GM18951 (cell line): Measurements from ENCODE around the gene TBL1X.
"Not testable (repeated sequence)": the region's sequence is repeated elsewhere in the genome, so short reads cannot be mapped to it uniquely, and the experiment has no call there.

Source experiments
- POLR2A ChIP-seq: IDR thresholded peaks from 4 replicates; pipeline ENCODE4 v1.6.1; 2011; ENCODE audit warnings: mild to moderate bottlenecking; ENCODE audit not compliant: insufficient read length, insufficient read depth; ENCODE audit errors: extremely low read depth
- in situ Hi-C: fragments of 300-500 bp; cut with MboI; formaldehyde crosslinking; loops from one replicate; pipeline ENCODE4 v1.12.0; 2022; ENCODE audit warnings: low sequenced_read_pairs, mixed read lengths, inconsistent platforms; ENCODE audit not compliant: unreplicated experiment

Gene TBL1X

DNA sequence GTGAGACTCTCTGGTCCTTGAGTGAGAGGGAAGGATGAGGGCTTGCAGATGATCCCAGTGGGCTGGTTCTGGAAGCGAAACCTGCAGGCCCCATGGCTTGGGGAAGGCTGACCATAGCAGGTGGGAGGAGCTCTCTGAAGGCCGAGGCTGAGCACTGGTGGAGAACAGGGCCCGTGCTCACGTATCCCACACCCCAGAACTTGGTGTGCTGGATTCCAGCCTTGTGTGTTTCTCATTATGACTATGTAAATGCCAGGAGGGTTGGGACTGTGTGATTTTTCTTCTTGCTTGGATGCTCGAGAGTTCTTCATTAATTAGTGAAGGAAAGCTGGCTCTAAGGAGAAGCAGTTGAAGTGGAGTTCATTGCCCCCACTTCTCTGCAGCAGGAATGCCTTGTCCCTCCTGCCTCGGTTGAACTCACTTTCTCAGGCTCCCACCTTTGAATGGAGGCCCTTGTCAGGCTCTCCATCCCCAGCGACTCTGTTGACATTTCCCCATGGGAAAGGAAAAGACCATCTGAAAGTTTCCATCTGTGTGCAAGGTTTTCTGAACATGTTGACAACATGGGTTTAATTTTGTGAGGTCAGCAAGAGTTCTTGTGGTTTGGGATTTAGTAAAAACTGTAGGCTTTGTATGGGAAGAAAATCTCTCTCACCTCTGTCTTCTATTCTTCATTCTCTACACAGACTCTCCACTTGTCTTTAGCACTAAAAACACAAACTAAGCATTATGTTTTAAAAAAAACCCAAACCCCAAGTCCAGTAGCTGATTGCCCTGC lies 57.7 kb downstream of the TBL1X start:
- TF ChIP-seq POLR2A = no peak
- in situ Hi-C loops = no loop called here

DNA sequence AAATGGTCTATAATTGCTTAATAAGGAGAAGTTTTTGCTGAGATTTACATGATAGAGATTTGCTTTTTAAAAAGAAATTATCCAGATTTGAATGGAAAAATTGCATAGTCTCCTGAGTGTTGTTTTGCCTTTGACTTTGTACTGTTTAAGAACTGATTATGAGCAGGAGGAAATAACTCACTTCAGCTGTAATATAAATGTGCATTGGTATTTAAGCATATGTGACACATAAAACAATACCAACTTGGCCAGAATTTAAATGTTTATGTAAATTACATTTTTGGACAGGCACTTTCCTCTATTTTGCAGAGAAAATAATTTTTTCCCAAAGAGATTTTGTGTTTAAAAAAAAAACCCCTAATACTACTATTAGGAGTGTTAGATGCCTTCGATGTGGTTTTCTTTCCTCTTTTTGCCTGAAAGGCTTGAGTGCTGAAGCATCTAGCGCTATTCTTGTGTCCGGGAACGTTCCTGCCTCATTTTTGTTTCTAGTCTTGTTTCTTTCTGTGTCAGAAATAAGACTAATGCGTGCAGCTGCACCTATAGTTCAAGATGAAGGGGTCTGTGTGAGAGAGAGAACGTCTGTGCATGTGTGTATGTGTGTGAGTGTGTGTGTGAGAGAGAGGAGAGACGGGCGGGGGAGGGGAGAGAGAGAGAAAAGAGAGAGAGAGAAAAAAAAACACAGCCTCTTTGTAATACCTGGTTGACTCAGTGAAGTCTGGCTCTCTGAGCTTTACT lies 60.8 kb downstream of the TBL1X start:
- no peak for TF ChIP-seq POLR2A
- in situ Hi-C loops = no loop called here

DNA sequence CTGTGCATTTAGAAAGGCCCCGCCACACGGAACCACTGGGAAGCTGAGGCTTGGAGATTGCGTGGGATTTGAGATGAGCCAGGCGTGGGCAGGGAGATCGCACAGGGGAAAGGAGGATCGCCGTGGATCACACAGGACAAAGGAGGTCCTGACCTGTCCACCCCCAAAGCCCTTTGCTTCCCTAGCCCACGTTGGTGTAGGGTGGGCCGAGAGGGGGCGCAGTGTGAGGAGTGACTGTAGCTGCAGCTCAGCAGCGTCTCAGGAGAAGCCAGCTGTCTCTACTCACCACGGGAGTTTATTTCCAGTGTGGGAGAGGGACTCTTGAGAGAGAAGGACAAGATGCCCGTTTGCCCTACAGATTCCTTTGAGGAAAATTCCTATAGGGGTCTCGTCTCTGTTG lies 62.1 kb downstream of the TBL1X start:
- in situ Hi-C loops = no loop called here
- TF ChIP-seq POLR2A = no peak

DNA sequence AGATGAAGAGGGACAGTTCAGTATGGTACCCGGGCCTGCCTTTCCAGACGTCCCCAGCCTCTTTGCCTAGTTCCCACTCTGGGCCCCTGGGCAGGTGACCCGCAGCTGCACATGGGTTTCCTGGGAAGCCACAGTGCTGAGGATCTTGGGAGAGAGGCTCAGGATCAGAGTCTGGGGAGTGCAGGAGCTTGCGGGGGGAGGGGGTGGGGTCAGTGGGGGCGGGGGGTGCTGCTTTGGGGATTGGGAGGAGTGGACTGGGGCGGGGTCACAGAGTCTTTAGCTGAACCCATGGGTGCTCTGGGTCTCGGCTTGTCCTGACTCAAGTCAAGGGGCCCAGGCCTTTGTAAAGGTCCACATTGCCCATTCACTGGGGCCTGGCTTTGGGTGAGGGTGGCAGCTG lies 63.6 kb downstream of the TBL1X start:
- in situ Hi-C loops = no loop called here

DNA sequence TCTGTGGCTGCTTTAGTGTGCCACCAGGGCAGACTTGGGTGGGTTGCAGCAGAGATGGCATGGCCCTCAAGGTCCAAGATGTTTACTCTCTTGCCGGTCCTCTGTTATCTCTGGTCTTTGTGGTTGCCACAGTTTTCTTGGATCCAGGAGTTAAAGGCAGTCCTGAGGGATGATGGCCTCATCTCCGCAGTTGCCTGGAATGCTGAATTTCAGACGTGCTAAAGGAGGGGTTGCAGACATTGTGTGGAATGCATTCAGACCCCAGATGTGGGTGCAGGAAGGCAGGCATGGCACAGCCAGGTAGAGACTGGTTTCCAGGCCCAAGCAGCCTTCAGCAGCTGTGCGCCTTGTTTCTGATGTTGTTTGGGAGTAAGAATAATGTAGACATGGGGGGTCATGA lies 64.4 kb downstream of the TBL1X start:
- in situ Hi-C loops = no loop called here
- TF ChIP-seq POLR2A = no peak

More for the DNA sequence above, 63.6 kb downstream of the TBL1X start:
- no peak for TF ChIP-seq POLR2A

DNA sequence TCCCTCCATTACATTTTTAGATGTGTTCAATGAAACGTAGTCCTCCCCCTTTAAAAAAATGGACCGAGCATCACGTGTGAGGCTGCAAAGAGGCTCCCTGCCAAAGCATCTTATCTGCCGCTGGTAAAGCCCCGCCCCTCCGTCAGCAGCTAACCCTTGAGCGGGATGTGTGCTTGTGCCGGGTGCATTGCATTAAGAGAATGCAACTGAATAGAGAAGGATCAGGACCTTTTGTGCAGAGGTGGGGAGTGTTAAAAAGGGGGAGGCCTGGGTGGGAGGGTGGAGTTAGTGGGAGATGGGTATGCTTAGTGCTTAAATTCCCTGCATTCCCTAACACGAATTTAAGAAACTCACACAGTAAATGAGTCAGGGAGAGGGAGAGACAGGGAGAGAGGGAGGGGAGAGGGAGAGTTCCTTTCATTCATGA lies 66.0 kb downstream of the TBL1X start:
- in situ Hi-C loops = no loop called here
- TF ChIP-seq POLR2A = no peak

DNA sequence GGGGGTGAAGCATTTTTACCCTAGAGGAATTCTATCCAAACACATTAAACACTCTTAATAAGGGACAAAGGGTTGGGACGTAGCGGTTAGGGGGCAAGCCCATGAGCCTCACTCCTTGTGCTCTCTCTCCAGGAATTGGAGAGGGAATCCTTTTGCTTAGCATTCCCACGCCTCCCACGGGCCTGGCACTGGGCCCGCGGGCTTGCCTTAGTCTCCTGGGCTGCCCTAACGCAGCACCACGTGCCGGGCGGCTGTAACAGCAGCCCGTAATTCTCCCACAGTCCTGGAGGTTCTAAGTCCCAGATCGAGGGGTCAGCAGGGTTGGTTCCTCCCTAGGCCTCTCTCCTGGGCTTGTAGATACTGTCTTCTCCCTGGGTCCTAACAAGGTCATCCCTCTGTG lies 67.5 kb downstream of the TBL1X start:
- in situ Hi-C loops = no loop called here
- no peak for TF ChIP-seq POLR2A

DNA sequence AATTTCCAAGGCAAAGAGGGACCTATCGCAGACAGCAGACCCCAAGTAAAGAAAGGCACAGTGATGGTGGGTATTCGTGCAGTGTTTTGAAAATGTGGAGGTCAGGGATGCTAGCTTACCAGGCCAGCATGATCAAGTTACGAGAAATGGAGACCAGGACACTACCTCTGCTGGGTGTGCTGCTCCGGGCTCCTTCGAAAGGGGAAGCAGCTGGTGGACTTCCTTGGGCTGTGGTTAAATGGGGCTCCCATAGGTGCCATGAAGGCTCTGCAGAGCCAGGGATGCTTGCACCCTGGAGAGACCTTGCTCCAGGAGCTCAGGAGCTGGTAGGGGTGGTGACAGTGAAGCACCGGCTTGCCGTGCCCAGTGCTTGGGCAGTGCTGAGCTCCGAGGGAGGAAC lies 68.8 kb downstream of the TBL1X start:
- in situ Hi-C loops = no loop called here
- no peak for TF ChIP-seq POLR2A

DNA sequence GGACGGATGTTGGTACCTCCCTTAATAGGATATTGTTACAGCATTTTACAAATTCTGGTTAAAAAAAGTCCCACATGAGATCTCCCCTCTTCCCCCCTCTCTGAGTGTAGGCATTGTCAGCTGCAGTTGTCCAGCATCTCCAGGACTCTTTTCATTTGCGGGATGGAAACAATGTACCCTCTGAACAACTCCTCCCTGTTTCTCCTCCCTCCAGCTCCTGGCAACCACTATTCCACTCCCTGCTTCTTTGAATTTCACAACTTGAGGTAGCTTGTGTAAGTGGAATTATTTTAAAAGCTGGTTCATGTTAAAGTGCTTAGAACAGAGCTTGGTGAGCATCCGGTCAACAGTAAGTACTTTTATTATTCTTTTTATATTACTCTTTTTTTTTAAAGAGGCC lies 69.8 kb downstream of the TBL1X start:
- TF ChIP-seq POLR2A = no peak
- in situ Hi-C loops = no loop called here

DNA sequence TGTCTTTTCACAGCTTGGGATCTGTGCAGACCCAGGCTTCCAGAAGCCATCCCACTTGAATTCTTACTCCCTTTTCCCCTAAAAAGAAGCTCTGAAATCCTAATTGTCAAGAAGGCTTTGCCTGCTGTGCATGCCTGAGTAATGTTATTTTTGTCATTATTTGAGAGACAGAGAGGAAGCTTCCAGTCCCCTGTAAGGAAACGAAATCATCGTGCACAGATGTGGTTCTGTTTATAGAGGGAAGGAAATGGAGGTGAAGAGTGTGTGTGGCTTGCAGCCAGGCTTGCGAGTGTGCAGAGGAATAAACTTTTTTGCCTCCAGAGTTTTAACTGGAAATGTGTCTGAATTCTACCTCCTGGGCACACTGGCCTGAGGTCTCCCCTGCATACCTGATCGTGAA lies 70.2 kb downstream of the TBL1X start:
- in situ Hi-C loops = no loop called here
- TF ChIP-seq POLR2A = no peak

DNA sequence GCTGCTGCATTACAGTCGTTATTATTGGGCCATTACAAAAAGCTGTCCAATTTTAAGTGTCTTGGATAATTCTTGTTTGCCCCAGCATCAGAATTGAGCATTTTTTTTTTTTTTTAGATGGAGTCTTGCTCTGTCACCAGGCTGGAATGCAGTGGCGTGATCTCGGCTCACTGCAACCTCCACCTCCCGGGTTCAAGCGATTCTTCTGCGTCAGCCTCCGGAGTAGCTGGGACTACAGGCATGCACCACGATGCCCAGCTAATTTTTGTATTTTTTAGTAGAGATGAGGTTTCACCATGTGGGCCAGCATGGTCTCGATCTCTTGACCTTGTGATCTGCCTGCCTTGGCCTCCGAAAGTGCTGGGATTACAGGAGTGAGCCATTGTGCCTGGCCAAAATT lies 71.3 kb downstream of the TBL1X start:
- in situ Hi-C loops = not testable (repeated sequence)

DNA sequence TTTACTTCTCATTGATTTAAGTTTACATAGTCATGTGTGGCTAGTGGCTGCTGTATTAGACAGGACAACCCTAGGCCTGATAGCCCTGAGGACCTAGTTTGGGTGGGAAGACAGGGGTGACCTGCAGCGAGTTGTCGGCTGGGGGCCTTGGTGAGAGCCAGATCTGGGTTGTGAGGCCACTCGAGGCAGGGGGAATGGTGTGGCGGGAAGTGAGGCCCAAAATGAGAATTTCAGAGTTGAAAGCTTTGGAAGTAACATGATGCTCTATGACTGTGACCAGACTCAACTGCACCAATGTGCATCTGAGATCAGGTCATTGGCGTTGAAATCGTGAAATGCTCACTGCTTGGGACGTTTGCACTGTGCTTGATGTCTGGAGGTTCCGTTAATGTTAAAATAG lies 72.9 kb downstream of the TBL1X start:
- no peak for TF ChIP-seq POLR2A
- in situ Hi-C loops = no loop called here

DNA sequence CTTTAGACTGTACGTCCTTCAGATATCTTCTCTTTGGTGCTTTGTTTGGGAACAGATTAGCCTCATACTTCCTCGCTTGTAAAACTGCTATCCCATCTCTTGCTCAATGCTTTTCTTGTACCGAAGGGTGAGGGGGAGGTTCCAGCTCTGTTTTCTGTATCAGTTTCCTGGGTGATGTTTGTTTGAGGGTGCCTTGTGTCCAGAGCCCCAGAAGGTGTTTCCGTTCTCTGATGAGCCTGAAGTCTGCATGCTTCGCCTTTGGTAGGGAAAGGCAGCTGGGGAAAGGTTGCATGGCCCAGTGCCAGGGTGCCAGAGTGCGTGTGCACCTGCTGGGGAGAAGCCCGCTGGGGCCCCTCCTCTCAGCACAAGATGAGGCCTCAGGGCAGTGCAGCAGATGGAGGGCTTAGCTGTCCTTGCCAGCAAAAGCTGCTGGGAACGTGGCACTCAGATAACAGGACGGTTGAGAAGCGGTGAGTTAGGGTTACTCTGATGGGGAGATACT lies 73.7 kb downstream of the TBL1X start:
- no peak for TF ChIP-seq POLR2A
- in situ Hi-C loops = no loop called here
